Activated B cell treated with CpG ODN at 0.5 μM for 24 hours (primary cell): ENCODE measurements around the gene MZB1. TPM values are rescaled to one million over a fixed set of nuclear protein-coding genes. Genes with fewer than 3 reads are reported as not detected.

Source experiments
- ATAC-seq: fragments of 200-7000 bp; cut with Tn5 transposase; one replicate; pipeline ENCODE4 v1.10.0; 2021; ENCODE audit warnings: low read depth, mild to moderate bottlenecking, moderate library complexity
- CTCF ChIA-PET: fragments of 350-600 bp; sonication (Branson Sonifier 250); formaldehyde crosslinking; loops from one replicate; lab custom pipeline; 2021; ENCODE audit warnings: antibody characterized with exemption; lab: Charles Lee
- POLR2A ChIA-PET: fragments of 350-600 bp; sonication (Branson Sonifier 250); formaldehyde crosslinking; loops from one replicate; lab custom pipeline; 2021; ENCODE audit warnings: antibody characterized with exemption; lab: Charles Lee
- DNase-seq: peaks from one replicate; pipeline ENCODE4 v3.0.0; 2022
- H3K27ac Mint-ChIP-seq: one replicate; pipeline ENCODE4 v1.8.0; 2020; ENCODE audit warnings: mixed read lengths
- H3K27me3 Mint-ChIP-seq: one replicate; pipeline ENCODE4 v1.8.0; 2021; ENCODE audit warnings: mixed read lengths
- H3K36me3 Mint-ChIP-seq: one replicate; pipeline ENCODE4 v1.8.0; 2021; ENCODE audit warnings: low read depth, mixed read lengths
- H3K4me1 Mint-ChIP-seq: one replicate; pipeline ENCODE4 v1.8.0; 2021; ENCODE audit warnings: mixed read lengths
- H3K4me3 Mint-ChIP-seq: one replicate; pipeline ENCODE4 v1.8.0; 2020; ENCODE audit warnings: mild to moderate bottlenecking, mixed read lengths
- H3K9me3 Mint-ChIP-seq: one replicate; pipeline ENCODE4 v1.8.0; 2020; ENCODE audit warnings: mixed read lengths
- CTCF ChIP-seq: fragments of 200-600 bp; IDR thresholded peaks from one replicate; pipeline ENCODE4 v1.8.0; 2022; ENCODE audit warnings: antibody characterized with exemption, mild to moderate bottlenecking
- intact Hi-C: fragments of 100-400 bp; cut with micrococcal nuclease; formaldehyde crosslinking; loops from one replicate; pipeline ENCODE4 v1.15.1; 2024
- total RNA-seq: library from RNA; stranded (reverse); gene quantifications from 2 replicates; pipeline ENCODE4 v1.2.3, GENCODE V29; 2022

The MZB1 gene
- total RNA-seq, 1 donor from 2014 or later = 47.1 TPM

- Mint-ChIP-seq H3K4me1 (peaks cover 39% of the 10 kb centered on the region), H3K27ac (peak overlapping the region; percentile 86), H3K9me3 (no peaks in the 10 kb centered on the region), H3K27me3 (no peaks in the 10 kb centered on the region), H3K36me3 (peaks cover 10% of the 10 kb centered on the region), H3K4me3 (peak overlapping the region; percentile 94)
- peak; percentile 89 for DNase-seq
- no peak for TF ChIP-seq CTCF
- intact Hi-C loops = loop anchor here (1.0 to 10.0 kb wide), 11 partner anchors 11 to 850 kb away; partner anchors contain the start of genes ETF1, HSPA9, MATR3 and PAIP2
- peak; percentile 62 for ATAC-seq
- ChIA-PET CTCF (interaction anchor here (1.2 to 3.4 kb wide), 4 partner anchors 15 to 51 kb away, joined by 3 to 17 read pairs (median 5); partner anchors contain the start of gene PAIP2), POLR2A (interaction anchor here (1.0 to 7.5 kb wide), 8 partner anchors 8 to 120 kb away, joined by 3 to 112 read pairs (median 9); partner anchors contain the start of genes MATR3, PAIP2 and SPATA24)
Observed at GRCh38 chr5:139392678-139393496, 3.2 kb upstream of the MZB1 start.

- Mint-ChIP-seq H3K27me3 (no peaks in the 10 kb centered on the region), H3K9me3 (no peaks in the 10 kb centered on the region), H3K27ac (peak overlapping the region; percentile 95), H3K4me3 (peak overlapping the region; percentile 94), H3K4me1 (peaks cover 45% of the 10 kb centered on the region), H3K36me3 (peaks cover 10% of the 10 kb centered on the region)
- intact Hi-C loops = loop anchor here (1.0 to 10.0 kb wide), 11 partner anchors 12 to 850 kb away; partner anchors contain the start of genes ETF1, HSPA9, MATR3 and PAIP2
- no peak for TF ChIP-seq CTCF
- ChIA-PET POLR2A (interaction anchor here (1.0 to 7.5 kb wide), 8 partner anchors 12 to 169 kb away, joined by 3 to 112 read pairs (median 9); partner anchors contain the start of genes MATR3, PAIP2, SPATA24 and UBE2D2), CTCF (interaction anchor here (1.2 to 3.4 kb wide), 3 partner anchors 15 to 50 kb away, joined by 3 to 17 read pairs (median 7); partner anchors contain the start of gene PAIP2)
- ATAC-seq (peak; percentile 18), DNase-seq (no peak)
Observed at GRCh38 chr5:139392324-139392677, 2.6 kb upstream of the MZB1 start.

DNA sequence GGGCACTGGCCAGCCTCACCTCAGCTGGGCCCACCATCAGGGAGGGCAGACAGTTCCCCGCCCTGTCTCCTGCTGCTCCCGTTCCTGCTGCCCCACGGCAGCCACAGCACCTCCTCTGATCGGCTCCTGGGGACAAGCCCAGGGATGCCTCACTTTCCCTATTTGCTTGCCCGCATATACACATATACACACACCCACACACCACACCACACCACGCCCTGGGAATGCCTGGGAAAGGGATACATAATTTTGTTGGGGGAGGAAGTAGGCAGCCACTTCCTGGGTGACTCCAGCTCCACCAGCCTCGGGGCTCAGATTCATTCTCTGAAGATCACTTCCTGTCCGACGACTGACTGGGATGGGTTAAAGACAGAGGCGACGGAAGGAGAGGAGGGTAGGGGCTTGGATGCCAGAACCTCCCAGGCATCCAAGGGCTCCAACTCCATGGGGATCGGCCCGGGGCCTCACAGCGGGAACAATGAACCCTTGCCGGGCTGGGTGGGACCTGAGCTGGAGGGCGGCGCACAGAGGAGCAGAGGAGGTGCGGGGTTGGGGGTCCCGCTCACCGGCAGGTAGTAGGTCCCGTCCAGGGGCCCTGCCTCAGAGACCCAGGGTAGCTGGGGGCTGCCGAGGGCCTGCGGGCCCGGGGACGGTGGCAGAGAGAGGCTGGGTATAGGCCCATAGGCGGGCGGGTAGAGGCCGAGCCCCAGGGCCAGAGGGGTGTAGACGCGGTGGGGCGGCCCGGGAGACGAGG is 2.0 kb upstream of the MZB1 start:
- ChIA-PET CTCF (interaction anchor here (1.2 to 3.4 kb wide), 3 partner anchors 14 to 50 kb away, joined by 3 to 17 read pairs (median 7); partner anchors contain the start of gene PAIP2), POLR2A (interaction anchor here (0.8 to 7.5 kb wide), 10 partner anchors 12 to 194 kb away, joined by 3 to 112 read pairs (median 12); partner anchors contain the start of genes MATR3, PAIP2, SIL1 and SPATA24)
- H3K4me3 Mint-ChIP-seq = peak overlapping the region; percentile 89
- peaks cover 51% of the 10 kb centered on the region for H3K4me1 Mint-ChIP-seq
- ATAC-seq (peak; percentile 2), DNase-seq (peak; percentile 41)
- peaks cover 10% of the 10 kb centered on the region for H3K36me3 Mint-ChIP-seq
- H3K27me3 Mint-ChIP-seq = no peaks in the 10 kb centered on the region
- intact Hi-C loops = loop anchor here (1.0 to 10.0 kb wide), 11 partner anchors 13 to 849 kb away; partner anchors contain the start of genes ETF1, HSPA9, MATR3 and PAIP2
- TF ChIP-seq CTCF = no peak
- H3K9me3 Mint-ChIP-seq = no peaks in the 10 kb centered on the region
- H3K27ac Mint-ChIP-seq = peak overlapping the region; percentile 95

DNA sequence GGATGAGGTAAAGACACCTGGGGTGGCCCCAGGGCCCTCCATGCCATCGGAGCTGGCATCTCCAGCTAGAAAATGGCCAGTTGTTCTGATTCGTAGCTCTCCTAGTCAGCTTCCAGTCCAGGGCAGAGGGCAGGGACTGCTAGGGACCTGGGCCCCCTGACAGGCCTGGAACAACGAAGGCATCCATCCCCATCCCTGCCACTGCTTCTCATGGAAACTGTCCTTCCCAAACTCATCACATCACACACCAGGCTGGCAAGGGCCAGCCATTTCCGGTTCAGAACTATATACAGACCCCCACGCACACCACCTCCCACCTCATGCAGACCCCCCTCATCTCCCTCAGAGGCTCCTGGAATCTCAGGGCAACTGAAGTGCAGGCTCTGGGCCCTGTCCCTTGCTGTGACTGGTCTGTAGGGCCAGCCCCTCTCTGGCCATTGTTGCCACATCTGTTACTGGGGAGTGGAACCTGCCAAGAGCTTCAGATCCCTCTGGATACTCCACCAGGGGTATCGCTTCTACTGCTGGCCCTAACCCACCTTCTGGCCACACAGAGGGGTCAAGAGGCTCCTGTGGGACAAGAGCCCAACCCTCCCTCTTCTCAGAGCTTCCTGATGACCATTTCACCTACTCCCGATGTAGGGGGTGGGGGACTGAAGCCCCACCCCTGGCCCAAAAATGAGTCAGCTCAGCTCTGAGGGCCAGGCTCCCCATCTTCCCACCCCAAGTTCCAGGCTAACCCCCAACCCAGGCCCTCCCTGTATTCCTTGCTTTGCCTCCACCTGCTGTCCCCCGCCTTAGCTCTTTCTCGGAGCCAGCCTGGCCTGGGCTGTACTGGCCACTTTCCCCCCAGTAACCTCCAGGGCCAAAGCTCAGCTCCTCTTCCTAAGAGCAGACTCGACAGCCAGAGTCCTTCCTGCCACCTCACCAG is 1.2 kb upstream of the MZB1 start:
- ChIA-PET CTCF (interaction anchor here (3.3 to 3.4 kb wide), 2 partner anchors 13 to 49 kb away, joined by 7 to 17 read pairs; partner anchors contain the start of gene PAIP2), POLR2A (interaction anchor here (0.8 to 7.5 kb wide), 12 partner anchors 10 to 193 kb away, joined by 3 to 112 read pairs (median 7); partner anchors contain the start of genes MATR3, PAIP2, SIL1 and SPATA24)
- intact Hi-C loops = loop anchor here (5.0 to 10.0 kb wide), 4 partner anchors 194 to 721 kb away; partner anchors contain the start of genes PURA and SIL1
- Mint-ChIP-seq H3K27ac (peak overlapping the region; percentile 95), H3K4me3 (peak overlapping the region; percentile 89), H3K27me3 (no peaks in the 10 kb centered on the region), H3K9me3 (no peaks in the 10 kb centered on the region), H3K36me3 (peaks cover 10% of the 10 kb centered on the region), H3K4me1 (peaks cover 59% of the 10 kb centered on the region)
- ATAC-seq (no peak), DNase-seq (no peak)
- no peak for TF ChIP-seq CTCF
